Stimulated activated memory B cell treated with anti-CD40 and anti-IgM and Interleukin-4, amounts not matched to agents 10 μg/mL and 1 μg/mL and 100 μg/mL, for 72 hours (primary cell): ENCODE data around the gene ACOT11.
A peak's percentile ranks its signal among the peaks of the same experiment; 100 is the strongest.

ENCODE experiments used
- ATAC-seq: fragments of 150-1000 bp; cut with Tn5 transposase; 2 replicates; pipeline ENCODE4 v1.10.0; 2021
- H3K27ac Mint-ChIP-seq: one replicate; pipeline ENCODE4 v1.8.0; 2022; ENCODE audit warnings: mild to moderate bottlenecking, mixed read lengths
- H3K27me3 Mint-ChIP-seq: one replicate; pipeline ENCODE4 v1.8.0; 2022; ENCODE audit warnings: mixed read lengths
- H3K36me3 Mint-ChIP-seq: one replicate; pipeline ENCODE4 v1.8.0; 2022; ENCODE audit warnings: mixed read lengths
- H3K4me1 Mint-ChIP-seq: one replicate; pipeline ENCODE4 v1.8.0; 2022; ENCODE audit warnings: mixed read lengths
- H3K4me3 Mint-ChIP-seq: one replicate; pipeline ENCODE4 v1.8.0; 2022; ENCODE audit warnings: mild to moderate bottlenecking, moderate library complexity, mixed read lengths
- H3K9me3 Mint-ChIP-seq: one replicate; pipeline ENCODE4 v1.8.0; 2022; ENCODE audit warnings: mixed read lengths

Gene ACOT11

GRCh38 chr1:54546651-54547401 lies 1.2 kb upstream of the ACOT11 start:
- Mint-ChIP-seq H3K27ac (no peak overlapping the region), H3K9me3 (no peaks in the 10 kb centered on the region), H3K36me3 (no peaks in the 10 kb centered on the region), H3K27me3 (peaks cover 34% of the 10 kb centered on the region), H3K4me3 (no peak overlapping the region), H3K4me1 (peaks cover 11% of the 10 kb centered on the region)
- ATAC-seq = no peak

GRCh38 chr1:54548389-54549044 lies 489 bp downstream of the ACOT11 start:
- Mint-ChIP-seq H3K9me3 (no peaks in the 10 kb centered on the region), H3K27me3 (peaks cover 19% of the 10 kb centered on the region), H3K4me1 (no peaks in the 10 kb centered on the region), H3K4me3 (no peak overlapping the region), H3K36me3 (no peaks in the 10 kb centered on the region), H3K27ac (no peak overlapping the region)
- no peak for ATAC-seq

- Mint-ChIP-seq H3K36me3 (no peaks in the 10 kb centered on the region), H3K4me1 (no peaks in the 10 kb centered on the region), H3K4me3 (no peak overlapping the region), H3K27me3 (peaks cover 17% of the 10 kb centered on the region), H3K27ac (no peak overlapping the region), H3K9me3 (no peaks in the 10 kb centered on the region)
- no peak for ATAC-seq
These were observed 1.3 kb downstream of the ACOT11 start for GRCh38 chr1:54549181-54549924.

GRCh38 chr1:54551891-54552290 lies 3.9 kb downstream of the ACOT11 start:
- no peak for ATAC-seq
- peaks cover 6% of the 10 kb centered on the region for H3K9me3 Mint-ChIP-seq
- H3K27me3 Mint-ChIP-seq = peaks cover 17% of the 10 kb centered on the region
- no peak overlapping the region for H3K27ac Mint-ChIP-seq
- H3K4me1 Mint-ChIP-seq = no peaks in the 10 kb centered on the region
- H3K4me3 Mint-ChIP-seq = no peak overlapping the region
- H3K36me3 Mint-ChIP-seq = no peaks in the 10 kb centered on the region

- Mint-ChIP-seq H3K4me1 (no peaks in the 10 kb centered on the region), H3K36me3 (no peaks in the 10 kb centered on the region), H3K9me3 (peaks cover 6% of the 10 kb centered on the region), H3K4me3 (no peak overlapping the region), H3K27me3 (peaks cover 22% of the 10 kb centered on the region), H3K27ac (no peak overlapping the region)
- no peak for ATAC-seq
These were observed 5.7 kb downstream of the ACOT11 start for GRCh38 chr1:54553602-54554313.

- no peaks in the 10 kb centered on the region for H3K4me1 Mint-ChIP-seq
- H3K9me3 Mint-ChIP-seq = peaks cover 6% of the 10 kb centered on the region
- H3K27me3 Mint-ChIP-seq = peaks cover 28% of the 10 kb centered on the region
- ATAC-seq = no peak
- no peak overlapping the region for H3K27ac Mint-ChIP-seq
- H3K36me3 Mint-ChIP-seq = no peaks in the 10 kb centered on the region
- no peak overlapping the region for H3K4me3 Mint-ChIP-seq
These were observed 8.1 kb downstream of the ACOT11 start for GRCh38 chr1:54556110-54556509.

GRCh38 chr1:54557671-54558355 lies 9.8 kb downstream of the ACOT11 start:
- Mint-ChIP-seq H3K9me3 (peaks cover 6% of the 10 kb centered on the region), H3K27me3 (peaks cover 28% of the 10 kb centered on the region), H3K27ac (no peak overlapping the region), H3K4me3 (no peak overlapping the region), H3K4me1 (no peaks in the 10 kb centered on the region), H3K36me3 (no peaks in the 10 kb centered on the region)
- ATAC-seq = no peak

GRCh38 chr1:54558434-54559030 lies 10.5 kb downstream of the ACOT11 start:
- Mint-ChIP-seq H3K36me3 (no peaks in the 10 kb centered on the region), H3K4me3 (no peak overlapping the region), H3K9me3 (peaks cover 6% of the 10 kb centered on the region), H3K4me1 (no peaks in the 10 kb centered on the region), H3K27ac (no peak overlapping the region), H3K27me3 (peaks cover 28% of the 10 kb centered on the region)
- ATAC-seq = no peak

GRCh38 chr1:54559111-54559548 lies 11.1 kb downstream of the ACOT11 start:
- Mint-ChIP-seq H3K4me3 (no peak overlapping the region), H3K27ac (no peak overlapping the region), H3K9me3 (peaks cover 6% of the 10 kb centered on the region), H3K27me3 (peaks cover 28% of the 10 kb centered on the region), H3K36me3 (no peaks in the 10 kb centered on the region), H3K4me1 (no peaks in the 10 kb centered on the region)
- no peak for ATAC-seq

- H3K36me3 Mint-ChIP-seq = no peaks in the 10 kb centered on the region
- H3K27ac Mint-ChIP-seq = no peak overlapping the region
- H3K4me1 Mint-ChIP-seq = no peaks in the 10 kb centered on the region
- H3K4me3 Mint-ChIP-seq = no peak overlapping the region
- peaks cover 28% of the 10 kb centered on the region for H3K27me3 Mint-ChIP-seq
- no peak for ATAC-seq
- H3K9me3 Mint-ChIP-seq = peaks cover 6% of the 10 kb centered on the region
These were observed 11.8 kb downstream of the ACOT11 start for GRCh38 chr1:54559771-54560231.

- no peak overlapping the region for H3K4me3 Mint-ChIP-seq
- no peaks in the 10 kb centered on the region for H3K9me3 Mint-ChIP-seq
- H3K4me1 Mint-ChIP-seq = no peaks in the 10 kb centered on the region
- ATAC-seq = peak; percentile 10
- no peaks in the 10 kb centered on the region for H3K36me3 Mint-ChIP-seq
- H3K27me3 Mint-ChIP-seq = peaks cover 29% of the 10 kb centered on the region
- no peak overlapping the region for H3K27ac Mint-ChIP-seq
These were observed 16.5 kb downstream of the ACOT11 start for GRCh38 chr1:54564312-54565112.

- Mint-ChIP-seq H3K36me3 (no peaks in the 10 kb centered on the region), H3K4me1 (no peaks in the 10 kb centered on the region), H3K27me3 (peaks cover 25% of the 10 kb centered on the region)
These were observed 17.1 kb downstream of the ACOT11 start for GRCh38 chr1:54565113-54565501.

GRCh38 chr1:54566438-54567141 lies 18.6 kb downstream of the ACOT11 start:
- Mint-ChIP-seq H3K9me3 (no peaks in the 10 kb centered on the region), H3K27ac (no peak overlapping the region), H3K4me3 (no peak overlapping the region), H3K4me1 (no peaks in the 10 kb centered on the region), H3K36me3 (no peaks in the 10 kb centered on the region), H3K27me3 (peaks cover 24% of the 10 kb centered on the region)
- ATAC-seq = no peak

More at GRCh38 chr1:54565113-54565501, 17.1 kb downstream of the ACOT11 start:
- Mint-ChIP-seq H3K27ac (no peak overlapping the region), H3K9me3 (no peaks in the 10 kb centered on the region), H3K4me3 (no peak overlapping the region)
- peak; percentile 46 for ATAC-seq
